CD14-positive monocyte (primary cell): ENCODE results near the gene PKNOX2. TPM values are rescaled to one million over a fixed set of nuclear protein-coding genes. Genes with fewer than 3 reads are reported as not detected.

ENCODE experiments used
- DNase-seq, 3 donors: peaks; one replicate each; pipeline ENCODE4 v3.0.0-alpha.2; 2011 to 2022
- H2AFZ ChIP-seq: 2 replicates; pipeline ENCODE4 v1.6.0; 2012; ENCODE audit warnings: mild to moderate bottlenecking, low read depth, low read length, inconsistent platforms; ENCODE audit not compliant: insufficient read depth, poor library complexity, severe bottlenecking
- H3K27ac ChIP-seq, 2 donors: 1 replicate in 1 of 2; 2 replicates in 1 of 2; pipeline ENCODE4 v1.5.1; 2012 to 2013; ENCODE audit warnings: low read length in 2 of 2, control low read depth in 1 of 2, inconsistent platforms in 1 of 2, low read depth in 1 of 2, mild to moderate bottlenecking in 1 of 2
- H3K27me3 ChIP-seq, 2 donors: one replicate each; pipeline versions ENCODE4 v1.6.0 to v1.6.1; 2011 to 2013; ENCODE audit warnings: low read length in 2 of 2; ENCODE audit not compliant: control insufficient read depth in 2 of 2, insufficient read depth in 2 of 2
- H3K36me3 ChIP-seq, 2 donors: replicated peaks in 1 of 2; 1 replicate in 1 of 2; 2 replicates in 1 of 2; pipeline versions ENCODE4 v1.5.1 to v1.6.1; 2012 to 2013; ENCODE audit warnings: low read length in 2 of 2, control low read depth in 1 of 2, inconsistent platforms in 1 of 2, mild to moderate bottlenecking in 1 of 2; ENCODE audit not compliant: insufficient read depth in 2 of 2, control insufficient read depth in 1 of 2
- H3K4me1 ChIP-seq, 2 donors: 1 replicate in 1 of 2; 2 replicates in 1 of 2; pipeline versions ENCODE4 v1.5.1 to v1.6.1; 2012 to 2013; ENCODE audit warnings: low read length in 2 of 2, control low read depth in 1 of 2, inconsistent platforms in 1 of 2, mild to moderate bottlenecking in 1 of 2, moderate library complexity in 1 of 2; ENCODE audit not compliant: insufficient read depth in 2 of 2, control insufficient read depth in 1 of 2
- H3K4me2 ChIP-seq: replicated peaks from 2 replicates; pipeline ENCODE3; 2012; ENCODE audit warnings: low read length, moderate library complexity, mild to moderate bottlenecking; ENCODE audit not compliant: poor library complexity, severe bottlenecking; ENCODE audit errors: extremely low read depth
- H3K4me3 ChIP-seq, 3 experiments: fragments of 200-600 bp in 1 of 3; sonication (generic) in 1 of 3; replicated peaks in 1 of 3; 1 replicate in 2 of 3; 2 replicates in 1 of 3; pipeline ENCODE4 v1.5.1; 2011 to 2013; ENCODE audit warnings: low read length in 3 of 3, mild to moderate bottlenecking in 3 of 3, control low read depth in 2 of 3, low read depth in 2 of 3, inconsistent platforms in 1 of 3, moderate library complexity in 1 of 3
- H3K79me2 ChIP-seq: 2 replicates; pipeline ENCODE4 v1.6.0; 2012; ENCODE audit warnings: mild to moderate bottlenecking, control low read depth, inconsistent platforms, low read length, moderate library complexity; ENCODE audit not compliant: insufficient read depth
- H3K9ac ChIP-seq: 2 replicates; pipeline ENCODE4 v1.6.0; 2017; ENCODE audit warnings: low read length, mild to moderate bottlenecking; ENCODE audit not compliant: insufficient read depth, poor library complexity, severe bottlenecking
- H3K9me3 ChIP-seq, 2 donors: replicated peaks in 1 of 2; 1 replicate in 1 of 2; 2 replicates in 1 of 2; pipeline versions ENCODE4 v1.5.1 to v1.6.1; 2012 to 2013; ENCODE audit warnings: low read length in 2 of 2, control low read depth in 1 of 2; ENCODE audit not compliant: control insufficient read depth in 1 of 2, insufficient read depth in 1 of 2
- H4K20me1 ChIP-seq: 2 replicates; pipeline ENCODE4 v1.6.0; 2012; ENCODE audit warnings: mild to moderate bottlenecking, low read length, control low read depth, moderate library complexity; ENCODE audit not compliant: insufficient read depth
- H3K27ac Mint-ChIP-seq, 7 donors: one replicate each; pipeline ENCODE4 v1.8.0; 2020; ENCODE audit warnings: mild to moderate bottlenecking in 7 of 7, mixed read lengths in 7 of 7, moderate library complexity in 6 of 7, inconsistent platforms in 2 of 7
- H3K27me3 Mint-ChIP-seq, 3 donors: one replicate each; pipeline ENCODE4 v1.8.0; 2021 to 2022; ENCODE audit warnings: low read depth in 3 of 3, mild to moderate bottlenecking in 3 of 3, mixed read lengths in 3 of 3, moderate library complexity in 3 of 3, inconsistent platforms in 1 of 3
- H3K36me3 Mint-ChIP-seq, 2 donors: one replicate each; pipeline ENCODE4 v1.8.0; 2020; ENCODE audit warnings: mixed read lengths in 2 of 2, inconsistent platforms in 1 of 2, mild to moderate bottlenecking in 1 of 2
- H3K4me1 Mint-ChIP-seq: one replicate; pipeline ENCODE4 v1.8.0; 2020; ENCODE audit warnings: mild to moderate bottlenecking, mixed read lengths
- H3K4me3 Mint-ChIP-seq, 2 donors: one replicate each; pipeline ENCODE4 v1.8.0; 2020; ENCODE audit warnings: mild to moderate bottlenecking in 2 of 2, mixed read lengths in 2 of 2, moderate library complexity in 1 of 2
- H3K9me3 Mint-ChIP-seq, 7 donors: one replicate each; pipeline ENCODE4 v1.8.0; 2020 to 2022; ENCODE audit warnings: mixed read lengths in 7 of 7, mild to moderate bottlenecking in 6 of 7, moderate library complexity in 6 of 7, inconsistent platforms in 2 of 7
- CTCF ChIP-seq: fragments of 200-600 bp; IDR thresholded peaks from one replicate; pipeline ENCODE4 v1.8.0; 2022; ENCODE audit warnings: antibody characterized with exemption, mild to moderate bottlenecking
- WGBS: methylation state at CpG from one replicate; pipeline ENCODE4 v1.1.5; 2013; ENCODE audit warnings: missing lambda C conversion rate; ENCODE audit not compliant: insufficient coverage; 5-methylcytosine and 5-hydroxymethylcytosine counted together
- intact Hi-C, 2 donors: fragments of 100-400 bp; cut with micrococcal nuclease; formaldehyde crosslinking; loops; one replicate each; pipeline versions ENCODE4 v1.15.0 to v1.15.1; 2023
- polyA plus RNA-seq, 3 donors: library from polyadenylated mRNA; depleted of rRNA in 1 of 3; unstranded in 2 of 3; stranded (reverse) in 1 of 3; fragments of 300-500 nt in 2 of 3; fragments of >200 nt in 1 of 3; fragmentation: Illumina TruSeq in 2 of 3; gene quantifications; 1 replicate in 2 of 3; 2 replicates in 1 of 3; pipeline ENCODE4 v1.2.3, GENCODE V29; 2012 to 2021

The PKNOX2 gene
- polyA plus RNA-seq, 3 donors = not detected

GRCh38 chr11:125330462-125331325 lies 166.1 kb downstream of the PKNOX2 start:
- H3K27ac Mint-ChIP-seq = peak overlapping the region in 1 of 7 donors; percentile 15
- H3K36me3 ChIP-seq = no peaks in the 10 kb centered on the region
- 95% methylated on average over 5 of the region's 10 CpGs for WGBS

More at GRCh38 chr11:125330462-125331325, 166.1 kb downstream of the PKNOX2 start:
- no peaks in the 10 kb centered on the region for H4K20me1 ChIP-seq
- no peaks in the 10 kb centered on the region for H3K27me3 ChIP-seq
- H3K79me2 ChIP-seq = no peaks in the 10 kb centered on the region
- H3K4me1 ChIP-seq = no peaks in the 10 kb centered on the region
- intact Hi-C loops = no loop called here
- H3K27ac ChIP-seq = no peak overlapping the region
- H3K9me3 Mint-ChIP-seq = no peaks in the 10 kb centered on the region
- no peak overlapping the region for H2AFZ ChIP-seq
- no peak for TF ChIP-seq CTCF
- no peak overlapping the region for H3K4me2 ChIP-seq
- no peak overlapping the region for H3K4me3 Mint-ChIP-seq
- no peak overlapping the region for H3K9ac ChIP-seq
- H3K9me3 ChIP-seq = no peaks in the 10 kb centered on the region
- H3K27me3 Mint-ChIP-seq = peaks cover 16 to 25% (median 18%) of the 10 kb centered on the region in 3 donors
- H3K4me3 ChIP-seq = no peak overlapping the region
- no peaks in the 10 kb centered on the region for H3K4me1 Mint-ChIP-seq
- no peak for DNase-seq
- H3K36me3 Mint-ChIP-seq = no peaks in the 10 kb centered on the region
